CMK (cell line): ENCODE measurements around the gene IFI44.

Experiments used
- DNase-seq: peaks from one replicate; pipeline ENCODE4 v3.0.0-alpha.2; 2010; ENCODE audit warnings: low read depth

IFI44 gene, protein sequence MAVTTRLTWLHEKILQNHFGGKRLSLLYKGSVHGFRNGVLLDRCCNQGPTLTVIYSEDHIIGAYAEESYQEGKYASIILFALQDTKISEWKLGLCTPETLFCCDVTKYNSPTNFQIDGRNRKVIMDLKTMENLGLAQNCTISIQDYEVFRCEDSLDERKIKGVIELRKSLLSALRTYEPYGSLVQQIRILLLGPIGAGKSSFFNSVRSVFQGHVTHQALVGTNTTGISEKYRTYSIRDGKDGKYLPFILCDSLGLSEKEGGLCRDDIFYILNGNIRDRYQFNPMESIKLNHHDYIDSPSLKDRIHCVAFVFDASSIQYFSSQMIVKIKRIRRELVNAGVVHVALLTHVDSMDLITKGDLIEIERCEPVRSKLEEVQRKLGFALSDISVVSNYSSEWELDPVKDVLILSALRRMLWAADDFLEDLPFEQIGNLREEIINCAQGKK

DNA sequence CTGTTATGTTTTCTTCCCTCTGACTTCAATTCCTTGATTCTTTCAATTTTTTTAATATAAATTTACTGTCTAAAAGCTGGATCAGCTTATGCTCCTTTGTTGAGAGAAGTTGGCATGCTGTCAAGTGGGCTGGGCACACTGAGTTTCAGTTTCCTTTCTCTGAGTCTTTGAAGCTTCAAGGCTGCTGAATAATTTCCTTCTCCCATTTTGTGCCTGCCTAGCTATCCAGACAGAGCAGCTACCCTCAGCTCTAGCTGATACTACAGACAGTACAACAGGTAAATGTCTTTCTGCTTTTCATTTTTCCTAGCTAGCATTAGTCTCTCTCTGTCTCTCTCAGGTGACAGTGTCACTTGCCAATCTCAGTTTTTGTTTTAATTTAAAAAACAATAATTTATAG is at the start of gene IFI44:
Gene IFI44 (plus strand): TSS at position 204 of the 400 bp plus-strand sequence. CDS start 365 bp downstream, outside the sequence.
- DNase-seq, result peak; percentile 24

DNA sequence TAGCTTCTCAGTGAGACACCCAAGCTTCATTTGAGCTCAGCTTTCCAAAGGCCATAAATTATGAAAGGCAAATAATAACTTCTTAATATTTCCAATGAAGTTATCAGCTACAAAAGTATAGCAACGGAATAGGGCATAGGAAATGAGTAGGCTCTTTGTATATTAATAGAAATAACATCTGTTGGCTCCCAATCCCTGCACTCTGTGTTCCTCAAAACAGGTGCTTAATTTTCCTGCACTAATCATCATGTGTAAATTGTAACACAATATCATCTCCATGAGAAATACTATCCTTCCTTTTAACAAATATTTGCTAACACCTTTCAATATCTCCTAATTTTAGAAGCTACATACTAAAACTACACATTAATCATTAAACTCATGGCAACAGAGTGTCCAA is 48.6 kb upstream of the IFI44 start:
- no peak for DNase-seq

DNA sequence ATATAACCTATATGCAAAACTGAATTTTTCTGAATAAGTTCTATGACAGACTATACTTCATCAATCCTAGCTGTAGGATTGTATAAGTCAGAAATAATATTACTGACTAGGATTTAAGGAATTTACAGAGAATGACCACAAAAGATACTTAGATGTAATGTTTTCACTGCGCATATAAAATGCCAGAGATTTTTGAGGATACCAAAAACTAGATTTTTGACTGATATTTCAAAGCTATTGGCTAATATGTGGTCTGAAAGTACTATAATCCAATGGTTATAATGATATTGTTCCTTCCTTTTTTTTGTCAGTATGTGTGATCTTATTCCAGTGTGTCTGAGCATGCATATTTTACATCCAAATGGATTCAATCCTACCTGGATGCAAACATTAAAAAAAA is 46.4 kb upstream of the IFI44 start:
- DNase-seq, result no peak

DNA sequence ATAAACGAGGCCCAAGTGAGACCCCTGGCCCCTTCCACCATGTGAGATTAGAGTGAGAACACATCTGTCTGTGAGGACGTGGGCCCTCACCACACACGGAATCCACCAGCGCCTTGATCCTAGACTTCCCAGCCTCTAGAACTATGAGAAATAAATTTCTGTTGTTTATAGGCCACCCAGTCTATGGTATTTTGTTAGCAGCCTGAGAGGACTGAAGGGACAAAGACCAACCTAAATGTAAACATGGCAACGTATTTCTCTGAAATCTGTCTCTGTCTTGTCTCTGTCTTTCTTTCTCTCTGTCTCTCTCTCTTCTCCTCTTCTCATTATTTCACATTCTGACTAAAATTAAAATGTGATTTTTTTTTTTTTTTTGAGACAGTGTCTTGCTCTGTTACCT is 45.0 kb upstream of the IFI44 start:
- DNase-seq, result no peak

DNA sequence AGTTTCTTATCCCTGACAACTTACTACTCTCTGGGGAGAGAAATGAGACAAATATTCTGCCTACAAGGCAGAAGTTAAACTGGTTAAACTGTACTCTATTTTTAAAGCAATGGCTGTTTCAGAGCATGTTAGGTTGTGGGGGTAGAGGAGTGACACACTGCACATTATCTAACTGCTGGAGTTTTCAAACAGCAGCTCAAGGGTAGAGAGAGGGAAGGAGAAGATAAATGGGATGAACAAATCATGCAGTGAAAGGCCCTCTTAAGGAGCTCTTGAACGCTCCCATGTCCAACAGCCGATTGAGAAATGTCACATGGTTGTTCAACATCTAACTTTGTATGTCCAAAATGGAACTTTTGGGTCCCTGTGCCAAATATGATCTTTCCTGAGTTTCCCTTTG is 43.4 kb upstream of the IFI44 start:
- no peak for DNase-seq

DNA sequence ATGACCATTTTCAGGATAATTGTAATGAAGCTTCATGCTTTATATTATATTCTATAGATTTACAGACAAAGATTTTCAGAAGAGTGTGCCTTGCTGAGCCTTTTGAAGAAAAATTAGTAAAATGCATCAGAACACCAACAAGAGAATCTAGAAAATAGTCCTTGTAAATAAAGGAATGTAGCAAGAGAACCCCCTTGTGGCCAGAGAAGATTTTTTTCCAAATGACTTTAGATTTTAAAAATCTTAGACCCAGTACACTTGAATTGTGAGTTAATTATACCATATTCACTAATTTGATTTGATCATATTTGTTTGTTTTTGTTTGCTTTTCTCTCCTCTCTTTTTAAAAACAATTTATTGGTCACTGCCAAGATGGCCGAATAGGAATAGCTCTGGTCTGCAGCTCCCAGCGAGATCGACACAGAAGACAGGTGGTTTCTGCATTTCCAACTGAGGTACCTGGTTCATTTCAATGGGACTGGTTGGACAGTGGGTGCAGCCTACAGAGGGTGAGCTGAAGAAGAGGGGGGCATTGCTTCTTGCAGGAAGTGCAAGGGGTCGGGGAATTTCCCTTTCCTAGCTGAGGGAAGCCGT is 42.2 kb upstream of the IFI44 start:
- DNase-seq, result no peak

DNA sequence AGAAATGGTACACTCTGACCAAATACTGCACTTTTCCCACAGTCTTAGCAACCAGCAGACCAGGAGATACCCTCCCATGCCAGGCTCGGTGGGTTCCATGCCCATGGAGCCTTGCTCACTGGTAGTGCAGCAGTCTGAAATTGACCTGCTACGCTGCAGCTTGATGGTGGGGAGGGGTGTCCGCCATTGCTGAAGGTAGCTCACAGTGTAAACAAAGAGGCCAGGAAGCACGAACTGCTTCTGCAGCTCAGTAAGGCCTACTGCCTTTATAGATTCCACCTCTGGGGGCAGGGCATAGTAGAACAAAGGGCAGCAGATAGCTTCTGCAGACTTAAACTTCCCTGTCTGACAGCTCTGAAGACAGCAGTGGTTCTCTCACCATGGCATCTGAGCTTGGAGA is 41.7 kb upstream of the IFI44 start:
- no peak for DNase-seq

DNA sequence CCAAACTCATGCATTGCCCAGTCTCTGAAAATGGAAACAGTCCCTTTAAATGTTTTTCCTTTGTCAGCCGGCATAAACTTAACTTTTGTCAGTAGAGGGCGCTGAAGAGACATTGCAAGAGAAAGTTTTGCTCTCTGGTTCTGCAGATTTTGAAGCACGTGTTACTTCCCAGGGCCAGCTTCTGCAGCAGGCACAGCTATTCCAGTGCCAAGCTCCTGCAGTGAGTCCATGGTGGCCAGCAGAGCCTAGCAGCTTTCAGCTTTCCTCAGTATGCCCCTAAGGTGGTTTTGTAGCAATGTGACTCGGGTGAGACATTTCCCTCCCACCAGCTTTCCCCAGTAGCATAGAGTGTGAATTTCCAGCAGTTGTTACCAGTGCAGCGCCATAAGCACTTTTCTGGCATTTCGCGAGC is 32.0 kb upstream of the IFI44 start:
- peak; percentile 30 for DNase-seq

DNA sequence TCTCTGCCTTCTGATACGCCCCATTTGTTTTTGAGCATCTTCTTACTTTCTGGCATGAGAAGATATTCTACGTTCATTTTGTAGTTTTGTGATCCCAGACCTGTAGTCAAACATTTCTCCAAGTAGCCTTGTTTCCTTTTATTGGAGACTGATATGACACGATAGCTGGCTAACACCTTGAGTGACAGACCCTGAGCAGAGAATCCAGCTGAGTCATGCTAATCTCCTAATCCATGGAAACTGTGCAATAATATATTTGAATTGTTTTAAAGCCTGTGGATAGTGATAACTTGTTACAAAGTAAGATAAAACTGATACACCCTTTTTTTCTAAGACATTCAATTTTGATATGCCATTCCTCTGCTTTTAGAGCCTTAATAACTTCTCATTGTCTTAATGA is 30.6 kb upstream of the IFI44 start:
- no peak for DNase-seq

DNA sequence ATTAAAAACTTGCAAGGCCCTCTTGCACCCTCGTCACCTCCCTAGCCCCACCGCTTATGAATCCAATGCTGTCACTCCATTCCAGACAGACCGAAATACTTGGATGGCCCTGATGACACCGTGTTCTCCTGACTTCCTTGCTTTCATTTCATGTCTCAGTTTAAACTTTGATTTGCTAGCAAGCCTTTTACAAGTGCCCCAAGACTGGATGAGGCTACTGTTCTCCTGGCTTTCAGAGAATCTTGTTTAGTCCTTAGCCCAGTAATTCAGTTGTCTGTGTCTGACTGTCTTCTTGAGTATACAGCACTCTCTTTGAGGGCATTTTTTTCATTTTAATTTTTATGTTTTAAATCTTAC is 30.2 kb upstream of the IFI44 start:
- no peak for DNase-seq

DNA sequence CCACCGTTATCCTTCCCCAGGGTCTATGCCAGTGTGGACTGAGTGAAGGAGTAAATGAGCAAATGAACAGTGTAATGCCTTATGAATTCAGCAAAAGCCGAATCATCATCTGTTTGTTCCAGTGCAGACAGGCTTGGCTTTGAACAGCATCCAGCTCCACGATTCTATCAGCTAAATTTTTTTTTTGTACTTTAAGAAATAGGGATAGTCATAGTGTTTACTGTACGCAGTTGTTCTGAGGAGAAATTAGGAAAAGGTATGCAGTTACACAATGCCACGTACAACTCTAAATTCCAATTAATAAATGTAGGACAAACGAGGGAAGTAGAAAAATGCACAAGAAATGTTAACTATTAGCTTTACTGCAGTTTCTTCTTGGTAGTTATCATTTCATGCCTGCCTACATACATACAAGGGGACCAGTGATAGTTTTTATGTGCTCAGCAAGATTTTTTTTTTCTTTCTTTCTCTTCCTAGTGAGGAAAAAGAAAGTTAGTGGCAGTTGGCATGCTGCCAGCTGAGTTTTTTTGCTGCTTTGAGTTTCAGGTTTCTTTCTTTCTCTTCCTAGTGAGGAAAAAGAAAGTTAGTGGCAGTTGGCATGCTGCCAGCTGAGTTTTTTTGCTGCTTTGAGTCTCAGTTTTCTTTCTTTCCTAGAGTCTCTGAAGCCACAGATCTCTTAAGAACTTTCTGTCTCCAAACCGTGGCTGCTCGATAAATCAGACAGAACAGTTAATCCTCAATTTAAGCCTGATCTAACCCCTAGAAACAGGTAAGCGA is 29.6 kb upstream of the IFI44 start, which contains the start of gene IFI44L:
Gene IFI44L (plus strand): TSS at position 646 of the 777 bp plus-strand sequence. CDS start 7,468 bp downstream, outside the sequence.
- DNase-seq, result no peak

DNA sequence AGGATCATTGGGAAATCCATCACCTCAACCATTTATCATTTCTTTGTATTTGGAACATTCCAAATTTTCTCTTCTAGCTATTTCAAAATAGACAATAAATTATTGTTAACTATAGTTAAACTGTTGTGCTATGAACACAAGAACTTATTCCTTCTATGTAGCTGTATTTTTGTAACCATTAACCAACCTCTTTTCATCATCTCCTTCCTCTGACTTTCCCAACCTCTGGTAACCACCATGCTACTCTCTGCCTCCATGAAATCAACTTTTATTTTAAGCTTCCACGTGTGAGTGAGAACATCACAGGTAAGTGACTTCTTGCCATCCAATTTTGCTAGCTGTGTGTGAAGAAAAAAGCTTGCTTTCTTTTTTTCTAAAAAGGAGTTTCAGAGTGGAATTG is 29.0 kb upstream of the IFI44 start:
- no peak for DNase-seq

DNA sequence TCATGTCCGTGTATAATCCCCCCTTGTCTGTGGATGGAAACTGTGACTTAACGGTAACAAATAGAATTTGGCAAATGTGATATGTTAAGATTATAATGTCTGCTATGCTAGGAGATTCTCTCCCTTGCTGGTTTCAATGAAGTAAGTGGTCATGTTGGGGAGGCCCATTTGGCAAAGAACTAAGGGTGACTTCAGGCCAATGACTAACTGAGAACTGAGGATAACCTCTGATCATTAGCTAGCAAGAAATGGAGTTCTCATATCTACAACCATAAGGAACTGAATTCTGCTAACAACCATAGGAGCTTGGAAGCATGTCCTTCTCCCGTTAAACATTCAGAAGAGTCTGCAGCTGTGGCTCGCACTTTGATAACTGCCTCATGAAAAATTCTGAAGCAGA is 27.1 kb upstream of the IFI44 start:
- no peak for DNase-seq

DNA sequence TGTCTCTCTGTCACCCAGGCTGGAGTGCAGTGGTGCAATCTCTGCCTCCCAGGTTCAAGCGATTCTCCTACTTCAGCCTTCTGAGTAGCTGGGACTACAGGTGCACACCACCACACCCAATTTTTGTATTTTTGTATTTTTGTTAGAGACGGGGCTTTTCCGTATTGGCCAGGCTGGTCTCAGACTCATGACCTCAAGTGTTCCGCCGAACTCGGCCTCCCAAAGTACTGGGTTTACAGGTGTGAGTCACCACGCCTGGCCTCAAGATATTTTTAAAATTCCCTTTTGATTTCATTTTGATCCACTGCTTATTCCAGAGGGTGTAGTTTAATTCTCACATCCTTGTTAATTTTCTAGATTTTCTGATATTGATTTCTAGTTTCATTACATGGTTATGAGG is 25.6 kb upstream of the IFI44 start:
- DNase-seq, result no peak

DNA sequence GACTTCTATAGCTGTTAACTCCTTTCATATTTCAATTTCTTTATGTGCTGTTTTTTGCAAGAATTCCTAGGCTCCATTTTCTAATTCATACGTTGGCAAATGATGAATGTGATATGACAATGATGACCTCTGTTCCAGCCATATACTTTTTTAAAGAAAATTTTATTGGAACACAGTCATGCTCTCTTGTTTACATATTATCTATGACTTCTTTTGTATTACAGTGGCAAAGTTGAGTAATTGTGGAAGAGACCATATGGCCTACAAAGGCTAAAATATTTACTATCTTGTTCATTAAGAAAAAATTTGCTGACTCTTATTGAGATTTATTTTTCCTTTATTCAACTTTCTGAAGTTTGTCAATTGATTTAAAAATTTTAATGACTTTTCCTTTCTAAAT is 22.3 kb upstream of the IFI44 start:
- DNase-seq, result no peak

DNA sequence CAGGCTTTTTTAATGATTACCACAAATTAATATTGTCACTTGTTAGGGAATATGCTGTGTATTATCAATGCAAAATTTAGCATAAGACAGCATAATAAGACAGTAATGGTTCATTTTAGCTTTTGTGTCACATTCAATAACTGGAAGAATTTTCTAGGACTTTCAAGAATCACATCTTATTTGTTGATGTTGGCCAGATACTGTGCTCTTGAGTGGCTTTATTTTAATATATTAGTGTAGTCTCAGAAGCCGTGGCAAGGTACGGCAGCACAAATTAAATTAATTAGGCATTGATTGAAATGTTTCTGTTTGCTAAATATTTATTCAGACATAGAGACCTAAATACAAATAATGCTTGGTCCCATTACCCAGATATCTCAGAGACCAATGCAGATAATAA is 19.0 kb upstream of the IFI44 start:
- DNase-seq, result no peak

DNA sequence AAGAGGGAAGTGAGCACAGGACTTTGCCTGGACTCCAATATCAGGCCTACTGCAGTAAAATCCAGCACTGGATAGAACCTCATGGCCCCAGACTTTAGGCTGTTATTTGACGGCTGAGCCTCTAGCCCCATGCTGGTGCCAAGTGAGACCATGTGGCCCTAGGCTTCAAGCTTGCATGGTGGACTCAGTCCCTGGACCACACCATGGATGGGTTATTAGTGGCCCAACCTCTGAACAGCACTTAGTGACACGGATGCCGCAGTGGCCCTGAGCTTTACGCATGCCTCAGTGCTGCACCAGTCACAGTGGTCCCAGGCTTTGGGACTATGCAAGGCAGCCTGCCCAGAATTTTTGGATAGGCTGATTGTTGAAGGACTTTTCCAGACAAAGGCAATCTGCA is 16.4 kb upstream of the IFI44 start:
- no peak for DNase-seq

DNA sequence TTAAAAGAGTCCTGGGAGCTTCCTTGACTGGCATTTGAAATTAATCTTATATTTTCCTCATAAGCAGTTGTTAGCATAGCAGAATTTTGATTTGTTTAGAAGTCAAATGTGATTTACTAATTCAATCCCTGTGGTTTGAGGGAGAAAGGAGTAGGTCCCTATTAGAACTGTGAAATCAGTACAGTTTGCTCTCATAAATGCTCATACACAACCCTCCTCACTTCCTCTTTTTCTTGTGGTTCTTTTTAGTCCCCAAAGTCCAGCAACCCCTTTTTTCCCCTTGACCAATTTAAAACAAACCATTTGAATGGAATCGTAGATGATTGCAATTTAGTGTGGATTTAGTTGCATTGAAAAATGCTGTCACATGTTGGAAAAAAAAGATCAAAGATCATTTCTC is 9.2 kb upstream of the IFI44 start:
- no peak for DNase-seq

DNA sequence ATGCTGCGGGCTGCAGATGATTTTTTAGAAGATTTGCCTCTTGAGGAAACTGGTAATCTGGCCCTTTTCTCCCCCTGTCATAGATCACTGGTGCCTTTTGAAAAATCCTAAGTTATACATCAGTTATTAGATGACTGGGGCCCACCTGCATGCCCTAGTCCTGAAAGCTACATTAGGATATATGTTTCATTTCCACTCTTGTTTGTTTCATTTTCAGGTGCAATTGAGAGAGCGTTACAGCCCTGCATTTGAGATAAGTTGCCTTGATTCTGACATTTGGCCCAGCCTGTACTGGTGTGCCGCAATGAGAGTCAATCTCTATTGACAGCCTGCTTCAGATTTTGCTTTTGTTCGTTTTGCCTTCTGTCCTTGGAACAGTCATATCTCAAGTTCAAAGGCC is 8.1 kb upstream of the IFI44 start:
- DNase-seq, result no peak

DNA sequence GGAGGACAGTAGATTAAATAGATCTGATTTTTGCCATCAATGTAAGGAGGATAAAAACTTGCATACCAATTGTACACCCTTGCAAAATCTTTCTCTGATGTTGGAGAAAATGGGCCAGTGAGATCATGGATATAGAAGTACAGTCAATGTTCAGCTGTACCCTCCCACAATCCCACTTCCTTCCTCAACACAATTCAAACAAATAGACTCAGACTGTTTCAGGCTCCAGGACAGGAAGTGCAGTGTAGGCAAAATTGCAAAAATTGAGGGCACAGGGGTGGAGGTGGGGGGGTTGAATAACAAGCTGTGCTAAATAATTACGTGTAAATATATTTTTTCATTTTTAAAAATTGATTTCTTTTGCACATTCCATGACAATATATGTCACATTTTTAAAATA is 3.9 kb upstream of the IFI44 start:
- peak; percentile 17 for DNase-seq

DNA sequence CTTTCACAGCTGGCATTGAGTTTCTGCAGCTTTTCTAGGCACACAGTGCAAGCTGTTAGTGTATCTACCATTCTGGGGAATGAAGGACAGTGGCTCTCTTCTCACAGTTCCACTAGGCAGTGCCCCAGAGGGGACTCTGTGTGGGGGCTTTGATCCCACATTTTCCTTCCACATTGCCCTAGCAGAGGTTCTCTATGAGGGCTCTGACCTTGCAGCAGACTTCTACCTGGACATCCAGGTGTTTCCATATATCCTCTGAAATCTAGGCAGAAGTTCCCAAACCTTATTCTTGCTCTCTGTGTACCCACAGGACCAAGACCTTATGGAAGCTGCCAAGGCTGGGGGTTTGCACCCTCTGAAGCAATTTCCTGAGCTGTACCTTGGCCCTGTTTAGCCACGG is 2.4 kb upstream of the IFI44 start:
- DNase-seq, result no peak

DNA sequence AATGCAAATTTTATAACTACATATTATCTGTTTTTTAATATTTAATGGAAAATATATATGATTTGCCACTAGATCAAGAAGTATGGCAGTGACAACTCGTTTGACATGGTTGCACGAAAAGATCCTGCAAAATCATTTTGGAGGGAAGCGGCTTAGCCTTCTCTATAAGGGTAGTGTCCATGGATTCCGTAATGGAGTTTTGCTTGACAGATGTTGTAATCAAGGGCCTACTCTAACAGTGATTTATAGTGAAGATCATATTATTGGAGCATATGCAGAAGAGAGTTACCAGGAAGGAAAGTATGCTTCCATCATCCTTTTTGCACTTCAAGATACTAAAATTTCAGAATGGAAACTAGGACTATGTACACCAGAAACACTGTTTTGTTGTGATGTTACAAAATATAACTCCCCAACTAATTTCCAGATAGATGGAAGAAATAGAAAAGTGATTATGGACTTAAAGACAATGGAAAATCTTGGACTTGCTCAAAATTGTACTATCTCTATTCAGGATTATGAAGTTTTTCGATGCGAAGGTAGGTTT is 556 bp downstream of the IFI44 start:
- DNase-seq, result no peak

DNA sequence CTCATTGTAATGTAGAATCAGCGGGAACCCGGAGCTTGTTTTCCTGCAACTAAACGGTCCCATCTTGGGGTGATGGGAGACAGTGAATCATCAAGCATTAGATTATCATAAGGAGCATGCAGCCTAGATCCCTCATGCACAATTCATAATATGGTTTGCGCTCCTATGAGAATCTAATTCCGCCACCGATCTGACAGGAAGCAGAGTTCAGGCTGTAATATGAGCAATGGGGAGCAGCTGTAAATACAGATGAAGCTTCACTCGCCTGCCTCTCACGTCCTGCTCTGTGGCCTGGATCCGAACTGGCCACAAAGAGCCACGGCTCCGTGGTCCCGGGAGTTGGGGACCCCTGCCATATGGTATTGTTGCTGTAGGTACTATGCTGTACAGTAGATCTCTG is 1.6 kb downstream of the IFI44 start:
- DNase-seq, result no peak
